Putamen (tissue), 1 donor: ENCODE results near the gene ZBTB2.

Experiments used
- DNase-seq: peaks from one replicate; pipeline ENCODE4 v3.0.0-alpha.2; 2016; ENCODE audit warnings: low spot score

The ZBTB2 gene

GRCh38 chr6:151391471-151392413 is at the start of gene ZBTB2:
ZBTB2 (minus strand) TSS chr6:151391559; CDS start chr6:151373637, 17,922 bp downstream.
- DNase-seq = peak; percentile 71

- DNase-seq = no peak
Measured at GRCh38 chr6:151440930-151441329, 49.6 kb upstream of the ZBTB2 start.

- DNase-seq = no peak
Measured at GRCh38 chr6:151440498-151440897, 49.1 kb upstream of the ZBTB2 start.

- DNase-seq = no peak
Measured at GRCh38 chr6:151437401-151437800, 46.0 kb upstream of the ZBTB2 start.

GRCh38 chr6:151436802-151437201 is 45.4 kb upstream of the ZBTB2 start:
- no peak for DNase-seq

- DNase-seq = no peak
Measured at GRCh38 chr6:151436300-151436699, 44.9 kb upstream of the ZBTB2 start.

GRCh38 chr6:151434369-151434768 is 43.0 kb upstream of the ZBTB2 start:
- DNase-seq = no peak

GRCh38 chr6:151432651-151433050 is 41.3 kb upstream of the ZBTB2 start:
- DNase-seq = no peak

GRCh38 chr6:151431337-151431736 is 40.0 kb upstream of the ZBTB2 start:
- no peak for DNase-seq

- no peak for DNase-seq
Measured at GRCh38 chr6:151430886-151431285, 39.5 kb upstream of the ZBTB2 start.

- DNase-seq = no peak
Measured at GRCh38 chr6:151428093-151428735, 36.9 kb upstream of the ZBTB2 start.

GRCh38 chr6:151425561-151425960 is 34.2 kb upstream of the ZBTB2 start:
- no peak for DNase-seq

- DNase-seq = no peak
Measured at GRCh38 chr6:151422981-151423380, 31.6 kb upstream of the ZBTB2 start.

GRCh38 chr6:151417477-151417876 is 26.1 kb upstream of the ZBTB2 start:
- no peak for DNase-seq

- DNase-seq = no peak
Measured at GRCh38 chr6:151414641-151415260, 23.4 kb upstream of the ZBTB2 start.

GRCh38 chr6:151413372-151414145 is 22.2 kb upstream of the ZBTB2 start:
- no peak for DNase-seq

GRCh38 chr6:151412909-151413308 is 21.6 kb upstream of the ZBTB2 start:
- no peak for DNase-seq

GRCh38 chr6:151409679-151410078 is 18.3 kb upstream of the ZBTB2 start:
- DNase-seq = no peak

- DNase-seq = no peak
Measured at GRCh38 chr6:151409260-151409659, 17.9 kb upstream of the ZBTB2 start.

GRCh38 chr6:151408858-151409257 is 17.5 kb upstream of the ZBTB2 start:
- no peak for DNase-seq

GRCh38 chr6:151403919-151404308 is 12.6 kb upstream of the ZBTB2 start:
- no peak for DNase-seq

GRCh38 chr6:151402228-151402627 is 10.9 kb upstream of the ZBTB2 start:
- DNase-seq = no peak
